Caco-2 (cell line): Measurements from ENCODE around the gene MED13L. TPM values are rescaled to one million over a fixed set of nuclear protein-coding genes. Genes with fewer than 3 reads are reported as not detected.

Experiments
- BruUV-seq: library from RNA; stranded (reverse); fragments of 400-500 nt; replicated peaks from 2 replicates; lab custom pipeline; 2021; lab: Mats Ljungman, UMichigan
- CTCF ChIA-PET: fragments of 300-600 bp; sonication (Branson Sonifier 250); formaldehyde crosslinking; loops from one replicate; lab custom pipeline; 2022; ENCODE audit warnings: antibody characterized with exemption; lab: Charles Lee
- POLR2A ChIA-PET: fragments of 300-600 bp; sonication (Branson Sonifier 250); formaldehyde crosslinking; loops from one replicate; lab custom pipeline; 2022; ENCODE audit warnings: antibody characterized with exemption; lab: Charles Lee
- DNase-seq, 2 experiments: peaks; one replicate each; pipeline versions ENCODE4 v3.0.0 to v3.0.0-alpha.2; 2020 to 2022
- H3K27me3 ChIP-seq: replicated peaks from 2 replicates; pipeline ENCODE4 v1.6.0; 2011; ENCODE audit warnings: low read length; ENCODE audit not compliant: control insufficient read depth, insufficient read depth
- H3K36me3 ChIP-seq: 2 replicates; pipeline ENCODE4 v1.5.1; 2011; ENCODE audit warnings: low read length; ENCODE audit not compliant: control insufficient read depth, insufficient read depth
- H3K4me1 ChIP-seq: fragments of 250-450 bp; sonication (Bioruptor Pico); 2 replicates; pipeline ENCODE4 v1.5.1; 2020; ENCODE audit warnings: mild to moderate bottlenecking
- H3K4me3 ChIP-seq: 2 replicates; pipeline ENCODE4 v1.5.1; 2011; ENCODE audit warnings: low read depth, mild to moderate bottlenecking, control low read depth, low read length
- H3K9me3 ChIP-seq: fragments of 250-450 bp; sonication (Bioruptor Pico); 2 replicates; pipeline ENCODE4 v1.5.1; 2020; ENCODE audit warnings: mild to moderate bottlenecking, moderate library complexity
- H3K27ac Mint-ChIP-seq: one replicate; pipeline ENCODE4 v1.8.0; 2022; ENCODE audit warnings: mixed read lengths; ENCODE audit not compliant: unreplicated experiment
- H3K27me3 Mint-ChIP-seq: one replicate; pipeline ENCODE4 v1.8.0; 2022; ENCODE audit warnings: mixed read lengths; ENCODE audit not compliant: insufficient read depth, unreplicated experiment
- H3K36me3 Mint-ChIP-seq: one replicate; pipeline ENCODE4 v1.8.0; 2022; ENCODE audit warnings: mild to moderate bottlenecking, mixed read lengths; ENCODE audit not compliant: insufficient read depth, unreplicated experiment
- H3K4me1 Mint-ChIP-seq: one replicate; pipeline ENCODE4 v1.8.0; 2022; ENCODE audit warnings: low read depth, mixed read lengths; ENCODE audit not compliant: unreplicated experiment
- H3K4me3 Mint-ChIP-seq: one replicate; pipeline ENCODE4 v1.8.0; 2022; ENCODE audit warnings: mild to moderate bottlenecking, moderate library complexity, mixed read lengths; ENCODE audit not compliant: unreplicated experiment
- H3K9me3 Mint-ChIP-seq: one replicate; pipeline ENCODE4 v1.8.0; 2022; ENCODE audit warnings: mixed read lengths; ENCODE audit not compliant: unreplicated experiment
- CTCF ChIP-seq, 2 experiments: fragments of 200-600 bp in 1 of 2; IDR thresholded peaks; 1 replicate in 1 of 2; 2 replicates in 1 of 2; pipeline versions ENCODE4 v1.5.1 to v1.8.0; 2011 to 2022; ENCODE audit warnings: antibody characterized with exemption in 1 of 2, control low read depth in 1 of 2, inconsistent platforms in 1 of 2, low read depth in 1 of 2, low read length in 1 of 2, mild to moderate bottlenecking in 1 of 2, moderate library complexity in 1 of 2; ENCODE audit not compliant: insufficient read depth in 1 of 2, severe bottlenecking in 1 of 2, unreplicated experiment in 1 of 2
- intact Hi-C: fragments of 100-400 bp; cut with micrococcal nuclease; formaldehyde crosslinking; loops from one replicate; pipeline ENCODE4 v1.10.0; 2022; ENCODE audit not compliant: unreplicated experiment
- total RNA-seq: library from RNA; stranded (reverse); gene quantifications from 2 replicates; pipeline ENCODE4 v1.2.3, GENCODE V29; 2022

Gene MED13L
- total RNA-seq, 1 experiment from 2014 or later: 160 TPM

- H3K9me3 Mint-ChIP-seq: no peaks in the 10 kb centered on the region
- Histone ChIP-seq H3K27me3 (no peaks in the 10 kb centered on the region), H3K9me3 (no peaks in the 10 kb centered on the region), H3K36me3 (no peaks in the 10 kb centered on the region; the same call in 1 of the 2 replicates), H3K4me1 (peaks cover 4% of the 10 kb centered on the region; the same call in 1 of the 2 replicates), H3K4me3 (no peak overlapping the region)
- no TSS peak for BruUV-seq
- peaks cover 16% of the 10 kb centered on the region for H3K4me1 Mint-ChIP-seq
- no peaks in the 10 kb centered on the region for H3K27me3 Mint-ChIP-seq
- no peak for DNase-seq
- POLR2A ChIA-PET: no interaction called here
- H3K27ac Mint-ChIP-seq: no peak overlapping the region
- no peak for TF ChIP-seq CTCF (IDR thresholded peaks at IDR 0.05; ENCODE audit: insufficient read depth in 1 of 2, low read depth in 1 of 2, low read length in 1 of 2, severe bottlenecking in 1 of 2, unreplicated experiment in 1 of 2)
- intact Hi-C loops: loop anchor here (2.0 to 5.0 kb wide), 2 partner anchors 235 to 283 kb away; no protein-coding TSS in a partner anchor
- H3K36me3 Mint-ChIP-seq: peaks cover 79% of the 10 kb centered on the region
- no peak overlapping the region for H3K4me3 Mint-ChIP-seq
- CTCF ChIA-PET: interaction anchor here (0.7 kb wide), 2 partner anchors 323 to 434 kb away, joined by 3 read pairs; no protein-coding TSS in a partner anchor
Observed at GRCh38 chr12:115999582-115999981, 277.9 kb downstream of the MED13L start.

- Histone ChIP-seq H3K4me3 (no peak overlapping the region), H3K4me1 (peaks cover 4% of the 10 kb centered on the region; the same call in 1 of the 2 replicates), H3K36me3 (peaks cover 1% of the 10 kb centered on the region), H3K9me3 (no peaks in the 10 kb centered on the region), H3K27me3 (no peaks in the 10 kb centered on the region)
- ChIA-PET CTCF (interaction anchor here (0.7 kb wide), 2 partner anchors 324 to 434 kb away, joined by 3 read pairs; no protein-coding TSS in a partner anchor), POLR2A (no interaction called here)
- H3K4me3 Mint-ChIP-seq: no peak overlapping the region
- no peaks in the 10 kb centered on the region for H3K9me3 Mint-ChIP-seq
- no peak for TF ChIP-seq CTCF (IDR thresholded peaks at IDR 0.05; ENCODE audit: insufficient read depth in 1 of 2, low read depth in 1 of 2, low read length in 1 of 2, severe bottlenecking in 1 of 2, unreplicated experiment in 1 of 2)
- intact Hi-C loops: loop anchor here (2.0 to 5.0 kb wide), 2 partner anchors 236 to 283 kb away; no protein-coding TSS in a partner anchor
- H3K27me3 Mint-ChIP-seq: no peaks in the 10 kb centered on the region
- no peak for DNase-seq
- peaks cover 10% of the 10 kb centered on the region for H3K4me1 Mint-ChIP-seq
- H3K27ac Mint-ChIP-seq: no peak overlapping the region
- BruUV-seq: no TSS peak
- peaks cover 79% of the 10 kb centered on the region for H3K36me3 Mint-ChIP-seq
Observed at GRCh38 chr12:115998794-115999478, 278.6 kb downstream of the MED13L start.

- POLR2A ChIA-PET: no interaction called here
Observed at GRCh38 chr12:115998119-115998633, 279.3 kb downstream of the MED13L start.

More at GRCh38 chr12:115998119-115998633, 279.3 kb downstream of the MED13L start:
- no peaks in the 10 kb centered on the region for H3K27me3 ChIP-seq
- intact Hi-C loops: loop anchor here (2.0 to 5.0 kb wide), 2 partner anchors 237 to 284 kb away; no protein-coding TSS in a partner anchor
- H3K4me3 ChIP-seq: no peak overlapping the region
- no peak overlapping the region for H3K4me3 Mint-ChIP-seq
- CTCF ChIA-PET: no interaction called here
- peak in 1 of 2 experiments; percentile 42 for DNase-seq
- H3K27ac Mint-ChIP-seq: no peak overlapping the region
- peaks cover 6% of the 10 kb centered on the region for H3K4me1 Mint-ChIP-seq
- peaks cover 81% of the 10 kb centered on the region for H3K36me3 Mint-ChIP-seq
- peaks cover 2% of the 10 kb centered on the region for H3K36me3 ChIP-seq
- TF ChIP-seq CTCF (IDR thresholded peaks at IDR 0.05; ENCODE audit: insufficient read depth in 1 of 2, low read depth in 1 of 2, low read length in 1 of 2, severe bottlenecking in 1 of 2, unreplicated experiment in 1 of 2): peak; percentile 58 to 75
- H3K9me3 ChIP-seq: no peaks in the 10 kb centered on the region
- H3K27me3 Mint-ChIP-seq: no peaks in the 10 kb centered on the region
- H3K9me3 Mint-ChIP-seq: no peaks in the 10 kb centered on the region
- peaks cover 4% of the 10 kb centered on the region; the same call in 1 of the 2 replicates for H3K4me1 ChIP-seq
- no TSS peak for BruUV-seq
